Measurements from ENCODE around the gene NIPA2.
"Not testable (repeated sequence)": the region's sequence is repeated elsewhere in the genome, so short reads cannot be mapped to it uniquely, and the experiment has no call there.

The NIPA2 gene

DNA sequence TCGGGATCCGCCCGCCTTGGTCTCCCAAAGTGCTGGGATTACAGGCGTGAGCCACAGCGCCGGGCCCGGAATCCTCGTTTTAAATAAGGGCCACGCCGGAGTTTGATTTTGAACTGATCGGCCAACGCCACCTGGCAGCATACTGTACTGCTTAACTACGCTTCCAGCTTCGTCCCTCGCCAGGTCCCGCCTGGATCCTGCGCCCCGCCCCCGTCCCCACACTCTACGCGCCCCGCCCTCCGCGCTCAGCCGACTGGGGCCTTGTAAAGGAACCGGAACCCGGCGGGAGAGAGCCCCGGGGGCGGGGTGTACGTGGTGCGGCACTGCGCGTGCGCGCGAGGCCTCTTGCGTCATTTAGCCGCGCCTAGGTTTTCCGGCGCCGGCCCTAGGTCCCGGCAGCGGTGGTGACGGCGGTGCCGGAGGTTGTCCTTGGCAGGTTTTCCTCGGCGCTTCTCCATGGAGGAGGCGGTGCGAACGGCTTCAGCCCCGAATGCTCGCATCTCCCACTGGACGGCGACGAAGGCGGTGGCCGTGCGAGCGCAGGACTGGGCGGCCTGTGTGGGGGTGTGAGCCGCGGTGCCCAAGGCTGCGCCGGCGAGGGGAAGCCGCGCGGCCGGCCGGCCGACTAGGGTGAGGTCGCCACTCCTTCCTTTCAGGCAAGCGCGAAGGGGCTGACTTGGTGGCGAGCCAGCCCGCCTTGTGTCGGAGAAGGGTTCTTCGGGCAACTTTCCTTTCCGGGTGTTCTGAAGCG lies at the start of gene NIPA2:
TSS of gene NIPA2 (plus strand) at position 375 of the 751 bp plus-strand sequence. CDS start 13,066 bp downstream, outside the sequence.
- peak within 1 kb of the TSS; percentile 86 for H3K27ac ChIP-seq
- TF ChIP-seq, protein P1, sequence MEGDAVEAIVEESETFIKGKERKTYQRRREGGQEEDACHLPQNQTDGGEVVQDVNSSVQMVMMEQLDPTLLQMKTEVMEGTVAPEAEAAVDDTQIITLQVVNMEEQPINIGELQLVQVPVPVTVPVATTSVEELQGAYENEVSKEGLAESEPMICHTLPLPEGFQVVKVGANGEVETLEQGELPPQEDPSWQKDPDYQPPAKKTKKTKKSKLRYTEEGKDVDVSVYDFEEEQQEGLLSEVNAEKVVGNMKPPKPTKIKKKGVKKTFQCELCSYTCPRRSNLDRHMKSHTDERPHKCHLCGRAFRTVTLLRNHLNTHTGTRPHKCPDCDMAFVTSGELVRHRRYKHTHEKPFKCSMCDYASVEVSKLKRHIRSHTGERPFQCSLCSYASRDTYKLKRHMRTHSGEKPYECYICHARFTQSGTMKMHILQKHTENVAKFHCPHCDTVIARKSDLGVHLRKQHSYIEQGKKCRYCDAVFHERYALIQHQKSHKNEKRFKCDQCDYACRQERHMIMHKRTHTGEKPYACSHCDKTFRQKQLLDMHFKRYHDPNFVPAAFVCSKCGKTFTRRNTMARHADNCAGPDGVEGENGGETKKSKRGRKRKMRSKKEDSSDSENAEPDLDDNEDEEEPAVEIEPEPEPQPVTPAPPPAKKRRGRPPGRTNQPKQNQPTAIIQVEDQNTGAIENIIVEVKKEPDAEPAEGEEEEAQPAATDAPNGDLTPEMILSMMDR (conservative IDR thresholded peaks at IDR 0.05) = 0 out of 2 replicates have a peak, but pooled peaks have one; percentile 10

DNA sequence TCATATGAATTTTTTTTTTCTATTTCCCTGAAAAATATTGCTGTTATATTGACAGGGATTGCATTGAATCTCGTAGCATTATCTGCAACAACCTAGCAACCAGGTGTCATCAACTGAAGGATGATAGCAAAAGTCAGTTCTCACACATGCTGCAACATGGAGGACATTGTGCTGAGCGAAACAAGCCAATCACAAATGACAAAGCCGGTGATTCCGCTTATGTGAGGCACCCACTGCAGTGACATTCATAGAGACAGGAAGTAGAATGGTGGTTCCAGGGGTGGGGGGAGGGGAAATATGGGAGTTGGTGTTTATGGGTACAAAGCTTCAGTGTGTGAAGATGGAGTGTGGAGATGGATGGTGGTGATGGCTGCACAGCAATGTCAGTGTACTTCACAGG lies 44.4 kb upstream of the NIPA2 start:
- no peak overlapping the region for H3K27ac ChIP-seq
- TF ChIP-seq, protein P1 (conservative IDR thresholded peaks at IDR 0.05) = no peak

DNA sequence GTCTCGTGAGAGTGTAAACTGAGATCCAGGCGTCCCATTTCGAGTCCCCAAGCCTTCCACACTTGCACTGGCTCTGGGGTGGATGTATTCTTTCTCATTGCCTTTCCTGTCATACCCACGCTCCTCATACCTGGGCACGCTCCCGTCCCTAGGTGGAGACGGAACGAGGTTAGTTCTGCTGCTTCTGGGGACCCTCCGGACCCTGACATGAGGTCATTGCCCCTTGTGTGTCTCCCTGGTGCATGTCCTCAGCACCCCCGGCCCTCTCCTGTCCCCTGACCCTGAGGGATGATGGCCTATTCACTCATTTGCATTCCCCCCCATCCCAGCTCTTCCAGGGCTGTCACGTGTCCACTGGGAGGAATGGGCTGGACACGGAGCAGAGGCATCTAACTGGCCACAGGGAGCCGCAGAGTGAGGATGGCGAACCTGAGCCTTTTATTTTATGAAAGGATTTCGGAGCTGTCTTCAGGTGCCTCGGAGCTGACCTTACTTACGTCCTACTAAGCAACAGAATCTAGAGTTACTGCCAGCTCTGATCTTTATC lies 43.8 kb upstream of the NIPA2 start:
- H3K27ac ChIP-seq = no peak overlapping the region
- TF ChIP-seq, protein P1 (conservative IDR thresholded peaks at IDR 0.05) = no peak

DNA sequence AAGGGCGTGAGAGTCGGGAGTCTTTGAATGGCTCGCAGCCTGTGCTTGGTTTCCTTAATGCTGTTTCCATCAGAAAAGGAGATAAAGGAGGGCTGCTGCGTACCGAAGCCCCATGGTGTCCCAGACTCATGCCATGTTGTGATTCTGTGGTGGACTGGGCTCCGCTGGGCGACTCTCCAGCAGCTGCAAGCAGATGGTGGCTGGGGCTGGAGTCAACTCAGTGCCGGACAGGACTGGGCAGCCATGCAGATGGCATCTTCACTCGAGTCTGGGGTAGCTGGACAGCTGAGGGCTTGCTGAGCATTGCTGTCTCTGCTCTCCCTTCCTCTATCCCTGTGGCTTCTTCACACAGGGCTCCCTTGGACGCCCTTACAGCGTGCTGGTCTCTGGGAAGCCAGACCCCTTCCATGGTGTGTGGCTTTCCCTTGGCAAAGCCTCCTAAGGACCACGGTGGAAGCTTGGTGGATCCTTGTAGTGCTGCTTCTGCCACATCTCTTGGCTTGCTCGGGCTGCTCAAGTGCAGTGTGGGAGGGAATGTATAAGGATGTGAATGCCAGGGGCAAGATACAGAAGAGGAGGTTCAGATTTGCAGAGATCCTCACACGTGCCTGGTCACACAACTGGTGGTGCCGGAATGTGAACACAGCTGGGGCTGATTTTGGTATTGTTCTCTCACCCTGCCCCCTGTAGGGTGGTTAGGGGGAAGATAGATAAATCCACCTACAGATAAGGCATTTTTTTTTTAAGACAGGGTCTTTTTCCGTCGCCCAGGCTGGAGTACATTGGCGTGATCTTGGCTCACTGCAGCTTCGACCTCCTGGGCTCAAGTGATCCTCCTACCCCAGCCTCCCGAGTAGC lies 43.0 kb upstream of the NIPA2 start:
- H3K27ac ChIP-seq = no peak overlapping the region
- TF ChIP-seq, protein P1 (conservative IDR thresholded peaks at IDR 0.05) = no peak

DNA sequence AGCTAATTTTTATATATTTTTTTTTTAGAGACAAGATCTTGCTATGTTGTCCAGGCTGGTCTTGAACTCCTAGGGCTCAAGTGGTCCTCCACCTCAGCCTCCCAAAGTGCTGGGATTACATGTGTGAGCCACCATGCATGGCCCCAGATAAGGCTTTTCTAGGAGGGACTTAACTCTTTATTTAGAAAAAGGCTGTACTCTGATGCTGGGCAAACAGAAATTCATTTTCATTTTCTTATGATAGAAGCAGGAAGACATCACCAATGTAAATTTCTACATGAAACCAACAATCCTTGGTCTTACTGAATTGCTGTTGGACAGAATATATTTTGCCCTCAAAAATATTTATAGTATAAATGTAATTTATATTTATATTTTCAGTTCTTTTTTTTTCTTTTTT lies 42.4 kb upstream of the NIPA2 start:
- TF ChIP-seq, protein P1 (conservative IDR thresholded peaks at IDR 0.05) = no peak
- H3K27ac ChIP-seq = no peak overlapping the region

DNA sequence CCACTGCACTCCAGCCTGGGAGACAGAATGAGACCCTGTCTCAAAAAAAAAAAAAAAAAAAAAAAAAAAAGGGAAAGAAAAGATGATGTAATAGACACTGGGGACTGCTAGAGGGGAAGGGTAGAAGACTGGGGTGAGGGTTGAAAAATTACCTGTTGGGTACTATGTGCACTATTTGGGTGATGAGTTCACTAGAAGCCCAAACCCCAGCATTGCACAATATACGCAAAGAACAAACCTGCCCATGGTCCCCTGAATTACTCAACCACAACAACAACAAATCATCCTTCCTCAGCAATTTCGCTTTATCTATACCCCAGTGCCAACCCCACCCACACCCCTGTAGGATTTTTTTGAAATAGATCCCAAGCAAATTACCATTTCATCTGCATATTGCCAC lies 38.6 kb upstream of the NIPA2 start:
- H3K27ac ChIP-seq = no peak overlapping the region
- TF ChIP-seq, protein P1 (conservative IDR thresholded peaks at IDR 0.05) = no peak

DNA sequence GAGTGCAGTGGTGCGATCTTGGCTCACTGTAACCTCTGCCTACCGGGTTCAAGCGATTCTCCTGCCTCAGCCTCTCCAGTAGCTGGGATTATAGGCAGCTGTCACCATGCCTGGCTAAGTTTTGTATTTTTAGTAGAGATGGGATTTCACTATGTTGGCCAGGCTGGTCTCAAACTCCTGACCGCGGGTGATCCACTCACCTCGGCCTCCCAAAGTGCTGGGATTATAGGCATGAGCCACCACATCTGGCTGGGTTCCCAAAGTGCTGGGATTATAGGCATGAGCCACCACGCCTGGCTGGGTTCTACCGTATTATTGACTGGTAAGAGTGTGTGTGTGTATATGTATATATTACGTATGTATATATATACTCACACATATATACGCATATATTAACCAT lies 35.5 kb upstream of the NIPA2 start:
- H3K27ac ChIP-seq = not testable (repeated sequence)
